CD4-positive, alpha-beta T cell treated with Interleukin-6 at 100 ng/mL for 8 hours (primary cell): Measurements from ENCODE around the gene UQCRQ.
"Not testable (repeated sequence)": the region's sequence is repeated elsewhere in the genome, so short reads cannot be mapped to it uniquely, and the experiment has no call there.

Experiments used
- DNase-seq: peaks from one replicate; pipeline ENCODE4 v3.0.0-alpha.2; 2020; ENCODE audit warnings: mixed read lengths, low spot score

Gene UQCRQ

GRCh38 chr5:132832612-132833011 lies 33.8 kb upstream of the UQCRQ start:
- DNase-seq, result no peak

GRCh38 chr5:132834057-132834456 lies 32.4 kb upstream of the UQCRQ start:
- DNase-seq, result no peak

- DNase-seq, result no peak
These were observed 29.6 kb upstream of the UQCRQ start for GRCh38 chr5:132836852-132837251.

GRCh38 chr5:132837868-132838267 lies 28.6 kb upstream of the UQCRQ start:
- DNase-seq, result no peak

GRCh38 chr5:132838516-132839282 lies 27.7 kb upstream of the UQCRQ start:
- no peak for DNase-seq

- no peak for DNase-seq
These were observed 26.8 kb upstream of the UQCRQ start for GRCh38 chr5:132839426-132840301.

GRCh38 chr5:132840313-132840712 lies 26.1 kb upstream of the UQCRQ start:
- DNase-seq, result no peak

- no peak for DNase-seq
These were observed 25.5 kb upstream of the UQCRQ start for GRCh38 chr5:132840896-132841295.

GRCh38 chr5:132841305-132841704 lies 25.1 kb upstream of the UQCRQ start:
- DNase-seq, result no peak

GRCh38 chr5:132848270-132848669 lies 18.2 kb upstream of the UQCRQ start:
- no peak for DNase-seq

- DNase-seq, result no peak
These were observed 17.1 kb upstream of the UQCRQ start for GRCh38 chr5:132849347-132849746.

GRCh38 chr5:132850066-132850465 lies 16.4 kb upstream of the UQCRQ start:
- no peak for DNase-seq

GRCh38 chr5:132853323-132853722 lies 13.1 kb upstream of the UQCRQ start:
- DNase-seq, result no peak

- DNase-seq, result no peak
These were observed 12.7 kb upstream of the UQCRQ start for GRCh38 chr5:132853790-132854189.

GRCh38 chr5:132854301-132854700 lies 12.1 kb upstream of the UQCRQ start:
- DNase-seq, result no peak

- not testable (repeated sequence) for DNase-seq
These were observed 11.4 kb upstream of the UQCRQ start for GRCh38 chr5:132854992-132855391.

GRCh38 chr5:132856011-132856410 lies 10.4 kb upstream of the UQCRQ start:
- DNase-seq, result no peak

- no peak for DNase-seq
These were observed 6.5 kb upstream of the UQCRQ start for GRCh38 chr5:132859889-132860437.

- DNase-seq, result no peak
These were observed 5.7 kb upstream of the UQCRQ start for GRCh38 chr5:132860742-132861141.

- no peak for DNase-seq
These were observed 637 bp upstream of the UQCRQ start for GRCh38 chr5:132865668-132866341.

GRCh38 chr5:132867046-132867451 lies 607 bp downstream of the UQCRQ start:
- no peak for DNase-seq

GRCh38 chr5:132868754-132869153 lies 2.3 kb downstream of the UQCRQ start:
- DNase-seq, result no peak
